ENCODE results near the gene SLITRK6. TPM values are rescaled to one million over a fixed set of nuclear protein-coding genes. Genes with fewer than 3 reads are reported as not detected.
"Not testable (repeated sequence)": the region's sequence is repeated elsewhere in the genome, so short reads cannot be mapped to it uniquely, and the experiment has no call there.

SLITRK6 gene
- total and polyA plus RNA-seq, 4 donors, result 0.22 to 1.5 (median 0.68) TPM

GRCh38 chr13:85771856-85772255 is 27.4 kb downstream of the SLITRK6 start:
- no peak for TF ChIP-seq GABPA (IDR thresholded peaks at IDR 0.05 in 1 of 2, conservative IDR thresholded peaks at IDR 0.05 in 1 of 2)
- TF ChIP-seq JUND (IDR thresholded peaks at IDR 0.05), result no peak
- TF ChIP-seq NR2F2 (IDR thresholded peaks at IDR 0.05), result no peak
- TF ChIP-seq FOXA1 (IDR thresholded peaks at IDR 0.05), result no peak
- TF ChIP-seq TAF1 (conservative IDR thresholded peaks at IDR 0.05), result no peak
- no peak for TF ChIP-seq CTCF (IDR thresholded peaks at IDR 0.05; ENCODE audit: low read depth, low read length, missing input control)
- H3K9me3 ChIP-seq (ENCODE audit: control insufficient read depth in 4 of 4, low read length in 3 of 4), result peaks cover 0 to 1% (median 0%) of the 10 kb centered on the region in 4 donors
- WGBS, result 26% methylated on average over 1 of the region's 1 CpG
- no peaks in the 10 kb centered on the region for H3K36me3 ChIP-seq (ENCODE audit: control insufficient read depth in 4 of 4, insufficient read depth in 3 of 4, low read depth in 1 of 4, low read length in 3 of 4)
- no peak for DNase-seq (ENCODE audit: low spot score)
- H3K27ac ChIP-seq (ENCODE audit: low read depth in 1 of 2, low read length in 2 of 2), result no peak overlapping the region
- peaks cover 0 to 5% (median 0%) of the 10 kb centered on the region in 4 donors for H3K27me3 ChIP-seq (ENCODE audit: control insufficient read depth in 4 of 4, insufficient read depth in 4 of 4, low read length in 3 of 4)
- H3K4me3 ChIP-seq (ENCODE audit: low read depth in 1 of 3, low read length in 3 of 3), result no peak overlapping the region
- H3K4me1 ChIP-seq (ENCODE audit: control insufficient read depth in 4 of 4, insufficient read depth in 4 of 4, low read length in 3 of 4), result no peaks in the 10 kb centered on the region
- H3K9ac ChIP-seq (ENCODE audit: low read depth in 1 of 2, low read length in 2 of 2), result no peak overlapping the region

- H3K4me1 ChIP-seq (ENCODE audit: control insufficient read depth in 4 of 4, insufficient read depth in 4 of 4, low read length in 3 of 4), result no peaks in the 10 kb centered on the region
- H3K9ac ChIP-seq (ENCODE audit: low read depth in 1 of 2, low read length in 2 of 2), result no peak overlapping the region
- H3K27me3 ChIP-seq (ENCODE audit: control insufficient read depth in 4 of 4, insufficient read depth in 4 of 4, low read length in 3 of 4), result peaks cover 0 to 5% (median 0%) of the 10 kb centered on the region in 4 donors
- H3K27ac ChIP-seq (ENCODE audit: low read depth in 1 of 2, low read length in 2 of 2), result no peak overlapping the region
- TF ChIP-seq REST (IDR thresholded peaks at IDR 0.05) (no peak), MAX (IDR thresholded peaks at IDR 0.05) (no peak), FOXA1 (IDR thresholded peaks at IDR 0.05) (no peak)
- DNase-seq (ENCODE audit: low spot score), result no peak
- H3K4me3 ChIP-seq (ENCODE audit: low read depth in 1 of 3, low read length in 3 of 3), result no peak overlapping the region
- peaks cover 0 to 1% (median 0%) of the 10 kb centered on the region in 4 donors for H3K9me3 ChIP-seq (ENCODE audit: control insufficient read depth in 4 of 4, low read length in 3 of 4)
- no peaks in the 10 kb centered on the region for H3K36me3 ChIP-seq (ENCODE audit: control insufficient read depth in 4 of 4, insufficient read depth in 3 of 4, low read depth in 1 of 4, low read length in 3 of 4)
These were observed 30.3 kb downstream of the SLITRK6 start for GRCh38 chr13:85768946-85769345.

GRCh38 chr13:85755123-85755522 is 44.1 kb downstream of the SLITRK6 start:
- H3K27ac ChIP-seq (ENCODE audit: low read depth in 1 of 2, low read length in 2 of 2), result no peak overlapping the region
- WGBS, result 64% methylated on average over 2 of the region's 2 CpGs

GRCh38 chr13:85743201-85743770 is 55.9 kb downstream of the SLITRK6 start:
- not testable (repeated sequence) for H3K4me3 ChIP-seq (ENCODE audit: low read depth in 1 of 3, low read length in 3 of 3); H3K27me3 ChIP-seq (ENCODE audit: control insufficient read depth in 4 of 4, insufficient read depth in 4 of 4, low read length in 3 of 4); H3K9me3 ChIP-seq (ENCODE audit: control insufficient read depth in 4 of 4, low read length in 3 of 4); H3K4me1 ChIP-seq (ENCODE audit: control insufficient read depth in 4 of 4, insufficient read depth in 4 of 4, low read length in 3 of 4); H3K9ac ChIP-seq (ENCODE audit: low read depth in 1 of 2, low read length in 2 of 2); H3K36me3 ChIP-seq (ENCODE audit: control insufficient read depth in 4 of 4, insufficient read depth in 3 of 4, low read depth in 1 of 4, low read length in 3 of 4); DNase-seq (ENCODE audit: low spot score); H3K27ac ChIP-seq (ENCODE audit: low read depth in 1 of 2, low read length in 2 of 2)
- 49% methylated on average over 11 of the region's 11 CpGs for WGBS

More at GRCh38 chr13:85755123-85755522, 44.1 kb downstream of the SLITRK6 start:
- Histone ChIP-seq H3K27me3 (ENCODE audit: control insufficient read depth in 4 of 4, insufficient read depth in 4 of 4, low read length in 3 of 4) (no peaks in the 10 kb centered on the region), H3K9me3 (ENCODE audit: control insufficient read depth in 4 of 4, low read length in 3 of 4) (no peaks in the 10 kb centered on the region), H3K4me3 (ENCODE audit: low read depth in 1 of 3, low read length in 3 of 3) (no peak overlapping the region), H3K4me1 (ENCODE audit: control insufficient read depth in 4 of 4, insufficient read depth in 4 of 4, low read length in 3 of 4) (no peaks in the 10 kb centered on the region), H3K36me3 (ENCODE audit: control insufficient read depth in 4 of 4, insufficient read depth in 3 of 4, low read depth in 1 of 4, low read length in 3 of 4) (no peaks in the 10 kb centered on the region), H3K9ac (ENCODE audit: low read depth in 1 of 2, low read length in 2 of 2) (no peak overlapping the region)
- no peak for DNase-seq (ENCODE audit: low spot score)
- no peak for TF ChIP-seq FOXA2 (IDR thresholded peaks at IDR 0.05)
- no peak for TF ChIP-seq NR2F2 (IDR thresholded peaks at IDR 0.05)
- TF ChIP-seq HNF4G (IDR thresholded peaks at IDR 0.05), result no peak
- TF ChIP-seq EGR1 (IDR thresholded peaks at IDR 0.05; ENCODE audit: low read depth in 2 of 2), result no peak
- no peak for TF ChIP-seq JUND (IDR thresholded peaks at IDR 0.05)
- no peak for TF ChIP-seq FOXA1 (IDR thresholded peaks at IDR 0.05)
- TF ChIP-seq SP1 (IDR thresholded peaks at IDR 0.05), result no peak
- no peak for TF ChIP-seq RXRA (IDR thresholded peaks at IDR 0.05)
- no peak for TF ChIP-seq YY1 (IDR thresholded peaks at IDR 0.05)
- no peak for TF ChIP-seq CTCF (IDR thresholded peaks at IDR 0.05; ENCODE audit: low read depth, low read length, missing input control)
- TF ChIP-seq RAD21 (IDR thresholded peaks at IDR 0.05), result no peak
- no peak for TF ChIP-seq TAF1 (conservative IDR thresholded peaks at IDR 0.05)
